ENCODE results near the gene LGALSL. TPM values are rescaled to one million over a fixed set of nuclear protein-coding genes. Genes with fewer than 3 reads are reported as not detected.
A peak's percentile ranks its signal among the peaks of the same experiment; 100 is the strongest.

LGALSL gene
- total and polyA plus RNA-seq, 2 experiments from 2014 or later = 0.43 to 0.60 TPM

- no peaks in the 10 kb centered on the region for H3K79me2 ChIP-seq (ENCODE audit: insufficient read depth)
- no peak overlapping the region for H3K27ac ChIP-seq
- in situ Hi-C loops (cut with MboI) = loop anchor here (10.0 to 25.0 kb wide), 2 partner anchors 145 to 442 kb away; no protein-coding TSS in a partner anchor
- peaks cover 12% of the 10 kb centered on the region; the same call in 1 of the 2 replicates for H3F3A ChIP-seq (ENCODE audit: insufficient read depth)
- WGBS, 2 experiments (ENCODE audit: low coverage in 1 of 2, low lambda C conversion rate in 2 of 2, missing lambda C conversion rate in 2 of 2) = 81 to 83% methylated on average over 10 of the region's 10 CpGs
- no peaks in the 10 kb centered on the region for H3K9me2 ChIP-seq (ENCODE audit: insufficient read depth)
- H3K4me2 ChIP-seq (ENCODE audit: unreplicated experiment) = no peak overlapping the region
- no peak overlapping the region for H3K4me3 ChIP-seq
- H4K20me1 ChIP-seq (ENCODE audit: insufficient read depth) = no peaks in the 10 kb centered on the region
- no peak for TF ChIP-seq EZH2 (IDR thresholded peaks at IDR 0.05; ENCODE audit: insufficient read depth, poor library complexity, severe bottlenecking)
- H3K9ac ChIP-seq = no peak overlapping the region
- DNase-seq = no peak
- H3K4me1 ChIP-seq (ENCODE audit: insufficient read depth) = peaks cover 5% of the 10 kb centered on the region; the same call in 1 of the 2 replicates
- no peak overlapping the region for H2AFZ ChIP-seq
- H3K27me3 ChIP-seq (replicated peaks; ENCODE audit: insufficient read depth) = peaks cover 36% of the 10 kb centered on the region
- H3K9me3 ChIP-seq (ENCODE audit: low read depth) = no peaks in the 10 kb centered on the region
- no peaks in the 10 kb centered on the region for H3K36me3 ChIP-seq (ENCODE audit: low read depth)
Measured at GRCh38 chr2:64479259-64480117, 25.5 kb downstream of the LGALSL start.

- TF ChIP-seq EZH2 (IDR thresholded peaks at IDR 0.05; ENCODE audit: insufficient read depth, poor library complexity, severe bottlenecking) (no peak), EZH2phosphoT487 (IDR thresholded peaks at IDR 0.05; ENCODE audit: insufficient read depth, low read depth) (no peak)
- no peaks in the 10 kb centered on the region for H3K9me3 ChIP-seq (ENCODE audit: low read depth)
- no peak overlapping the region for H3K27ac ChIP-seq
- DNase-seq = no peak
- H3K4me1 ChIP-seq (ENCODE audit: insufficient read depth) = peaks cover 5% of the 10 kb centered on the region; the same call in 1 of the 2 replicates
- no peak overlapping the region for H3K9ac ChIP-seq
- H4K20me1 ChIP-seq (ENCODE audit: insufficient read depth) = no peaks in the 10 kb centered on the region
- in situ Hi-C loops (cut with MboI) = loop anchor here (10.0 to 25.0 kb wide), 2 partner anchors 147 to 444 kb away; no protein-coding TSS in a partner anchor
- peaks cover 52% of the 10 kb centered on the region for H3K27me3 ChIP-seq (replicated peaks; ENCODE audit: insufficient read depth)
- H3F3A ChIP-seq (ENCODE audit: insufficient read depth) = peaks cover 12% of the 10 kb centered on the region; the same call in 1 of the 2 replicates
- 73 to 74% methylated on average over 5 of the region's 5 CpGs for WGBS, 2 experiments (ENCODE audit: low coverage in 1 of 2, low lambda C conversion rate in 2 of 2, missing lambda C conversion rate in 2 of 2)
- no peak overlapping the region for H3K4me2 ChIP-seq (ENCODE audit: unreplicated experiment)
- H3K36me3 ChIP-seq (ENCODE audit: low read depth) = no peaks in the 10 kb centered on the region
- H3K9me2 ChIP-seq (ENCODE audit: insufficient read depth) = no peaks in the 10 kb centered on the region
- H2AFZ ChIP-seq = no peak overlapping the region
- H3K79me2 ChIP-seq (ENCODE audit: insufficient read depth) = no peaks in the 10 kb centered on the region
- no peak overlapping the region for H3K4me3 ChIP-seq
Measured at GRCh38 chr2:64481665-64482064, 27.7 kb downstream of the LGALSL start.

- Histone ChIP-seq H3F3A (ENCODE audit: insufficient read depth) (peaks cover 12% of the 10 kb centered on the region; the same call in 1 of the 2 replicates), H3K9me3 (ENCODE audit: low read depth) (no peaks in the 10 kb centered on the region), H3K27me3 (replicated peaks; ENCODE audit: insufficient read depth) (peaks cover 52% of the 10 kb centered on the region), H3K27ac (no peak overlapping the region), H2AFZ (no peak overlapping the region), H3K4me3 (no peak overlapping the region), H3K9me2 (ENCODE audit: insufficient read depth) (no peaks in the 10 kb centered on the region), H3K9ac (no peak overlapping the region), H3K36me3 (ENCODE audit: low read depth) (no peaks in the 10 kb centered on the region), H3K79me2 (ENCODE audit: insufficient read depth) (no peaks in the 10 kb centered on the region), H3K4me2 (ENCODE audit: unreplicated experiment) (no peak overlapping the region), H3K4me1 (ENCODE audit: insufficient read depth) (peaks cover 5% of the 10 kb centered on the region; the same call in 1 of the 2 replicates), H4K20me1 (ENCODE audit: insufficient read depth) (no peaks in the 10 kb centered on the region)
- 86 to 88% methylated on average over 1 of the region's 1 CpG for WGBS, 2 experiments (ENCODE audit: low coverage in 1 of 2, low lambda C conversion rate in 2 of 2, missing lambda C conversion rate in 2 of 2)
- TF ChIP-seq EZH2phosphoT487 (IDR thresholded peaks at IDR 0.05; ENCODE audit: insufficient read depth, low read depth) (no peak), EZH2 (IDR thresholded peaks at IDR 0.05; ENCODE audit: insufficient read depth, poor library complexity, severe bottlenecking) (no peak)
- in situ Hi-C loops (cut with MboI) = loop anchor here (10.0 to 25.0 kb wide), 2 partner anchors 147 to 445 kb away; no protein-coding TSS in a partner anchor
- no peak for DNase-seq
Measured at GRCh38 chr2:64482243-64482642, 28.3 kb downstream of the LGALSL start.

- H3K4me1 ChIP-seq (ENCODE audit: insufficient read depth) = peaks cover 5% of the 10 kb centered on the region; the same call in 1 of the 2 replicates
- no peaks in the 10 kb centered on the region for H3K9me3 ChIP-seq (ENCODE audit: low read depth)
- peak; percentile 80 for DNase-seq
- TF ChIP-seq EZH2 (IDR thresholded peaks at IDR 0.05; ENCODE audit: insufficient read depth, poor library complexity, severe bottlenecking) (no peak), EZH2phosphoT487 (IDR thresholded peaks at IDR 0.05; ENCODE audit: insufficient read depth, low read depth) (no peak)
- H3K4me2 ChIP-seq (ENCODE audit: unreplicated experiment) = no peak overlapping the region
- H3K9ac ChIP-seq = no peak overlapping the region
- H4K20me1 ChIP-seq (ENCODE audit: insufficient read depth) = no peaks in the 10 kb centered on the region
- H3K36me3 ChIP-seq (ENCODE audit: low read depth) = no peaks in the 10 kb centered on the region
- H3K27me3 ChIP-seq (replicated peaks; ENCODE audit: insufficient read depth) = peaks cover 48% of the 10 kb centered on the region
- H3K9me2 ChIP-seq (ENCODE audit: insufficient read depth) = no peaks in the 10 kb centered on the region
- in situ Hi-C loops (cut with MboI) = loop anchor here (10.0 to 25.0 kb wide), 2 partner anchors 148 to 446 kb away; no protein-coding TSS in a partner anchor
- WGBS, 2 experiments (ENCODE audit: low coverage in 1 of 2, low lambda C conversion rate in 2 of 2, missing lambda C conversion rate in 2 of 2) = 14 to 26% methylated on average over 5 of the region's 5 CpGs
- no peaks in the 10 kb centered on the region for H3K79me2 ChIP-seq (ENCODE audit: insufficient read depth)
- no peak overlapping the region for H3K27ac ChIP-seq
- H2AFZ ChIP-seq = no peak overlapping the region
- H3F3A ChIP-seq (ENCODE audit: insufficient read depth) = peaks cover 12% of the 10 kb centered on the region; the same call in 1 of the 2 replicates
- H3K4me3 ChIP-seq = no peak overlapping the region
Measured at GRCh38 chr2:64482765-64483504, 29.0 kb downstream of the LGALSL start.

All from GM23248 (cell line).